ENCODE data around the gene SLC15A3.
"Not testable (repeated sequence)": the region's sequence is repeated elsewhere in the genome, so short reads cannot be mapped to it uniquely, and the experiment has no call there.

The SLC15A3 gene

GRCh38 chr11:60974726-60975125, 22.8 kb upstream of the SLC15A3 start:
- FAIRE-seq: no peak

- not testable (repeated sequence) for FAIRE-seq
Measured at GRCh38 chr11:60974316-60974715, 22.3 kb upstream of the SLC15A3 start.

- no peak for FAIRE-seq
Measured at GRCh38 chr11:60973699-60974098, 21.7 kb upstream of the SLC15A3 start.

- FAIRE-seq: no peak
Measured at GRCh38 chr11:60972182-60973030, 20.4 kb upstream of the SLC15A3 start.

GRCh38 chr11:60971520-60971919, 19.5 kb upstream of the SLC15A3 start, which contains the start of gene CD6:
Gene CD6, plus strand, starts transcription at chr11:60971680. Its CDS starts 186 bp downstream, at chr11:60971866.
- no peak for FAIRE-seq

- no peak for FAIRE-seq
Measured at GRCh38 chr11:60970890-60971289, 18.9 kb upstream of the SLC15A3 start.

GRCh38 chr11:60970369-60970774, 18.4 kb upstream of the SLC15A3 start:
- no peak for FAIRE-seq

GRCh38 chr11:60968223-60968622, 16.2 kb upstream of the SLC15A3 start:
- no peak for FAIRE-seq

GRCh38 chr11:60966890-60967289, 14.9 kb upstream of the SLC15A3 start:
- no peak for FAIRE-seq

- no peak for FAIRE-seq
Measured at GRCh38 chr11:60964801-60965200, 12.8 kb upstream of the SLC15A3 start.

GRCh38 chr11:60960405-60960804, 8.4 kb upstream of the SLC15A3 start:
- no peak for FAIRE-seq

GRCh38 chr11:60959431-60959830, 7.5 kb upstream of the SLC15A3 start:
- FAIRE-seq: no peak

- no peak for FAIRE-seq
Measured at GRCh38 chr11:60957188-60957587, 5.2 kb upstream of the SLC15A3 start.

- no peak for FAIRE-seq
Measured at GRCh38 chr11:60955571-60955970, 3.6 kb upstream of the SLC15A3 start.

- FAIRE-seq: no peak
Measured at GRCh38 chr11:60954421-60954820, 2.4 kb upstream of the SLC15A3 start.

- no peak for FAIRE-seq
Measured at GRCh38 chr11:60953781-60954180, 1.8 kb upstream of the SLC15A3 start.

GRCh38 chr11:60952742-60953170, 780 bp upstream of the SLC15A3 start:
- no peak for FAIRE-seq

GRCh38 chr11:60951606-60951903, 421 bp downstream of the SLC15A3 start:
- no peak for FAIRE-seq

GRCh38 chr11:60950933-60951605, 907 bp downstream of the SLC15A3 start:
- FAIRE-seq: no peak

- FAIRE-seq: no peak
Measured at GRCh38 chr11:60950024-60950423, 2.0 kb downstream of the SLC15A3 start.

GRCh38 chr11:60948250-60948649, 3.7 kb downstream of the SLC15A3 start:
- no peak for FAIRE-seq

GRCh38 chr11:60947700-60948099, 4.3 kb downstream of the SLC15A3 start:
- FAIRE-seq: no peak

GRCh38 chr11:60946601-60947264, 5.2 kb downstream of the SLC15A3 start:
- no peak for FAIRE-seq

GRCh38 chr11:60945295-60945667, 6.7 kb downstream of the SLC15A3 start:
- FAIRE-seq: no peak
